Middle frontal gyrus (tissue), 1 donor: ENCODE measurements around the gene INKA1.
"Not testable (repeated sequence)": the region's sequence is repeated elsewhere in the genome, so short reads cannot be mapped to it uniquely, and the experiment has no call there.

Experiments
- DNase-seq: peaks from one replicate; pipeline ENCODE4 v3.0.0-alpha.2; 2015; ENCODE audit warnings: low spot score; ENCODE audit errors: extremely low spot score

The INKA1 gene

DNA sequence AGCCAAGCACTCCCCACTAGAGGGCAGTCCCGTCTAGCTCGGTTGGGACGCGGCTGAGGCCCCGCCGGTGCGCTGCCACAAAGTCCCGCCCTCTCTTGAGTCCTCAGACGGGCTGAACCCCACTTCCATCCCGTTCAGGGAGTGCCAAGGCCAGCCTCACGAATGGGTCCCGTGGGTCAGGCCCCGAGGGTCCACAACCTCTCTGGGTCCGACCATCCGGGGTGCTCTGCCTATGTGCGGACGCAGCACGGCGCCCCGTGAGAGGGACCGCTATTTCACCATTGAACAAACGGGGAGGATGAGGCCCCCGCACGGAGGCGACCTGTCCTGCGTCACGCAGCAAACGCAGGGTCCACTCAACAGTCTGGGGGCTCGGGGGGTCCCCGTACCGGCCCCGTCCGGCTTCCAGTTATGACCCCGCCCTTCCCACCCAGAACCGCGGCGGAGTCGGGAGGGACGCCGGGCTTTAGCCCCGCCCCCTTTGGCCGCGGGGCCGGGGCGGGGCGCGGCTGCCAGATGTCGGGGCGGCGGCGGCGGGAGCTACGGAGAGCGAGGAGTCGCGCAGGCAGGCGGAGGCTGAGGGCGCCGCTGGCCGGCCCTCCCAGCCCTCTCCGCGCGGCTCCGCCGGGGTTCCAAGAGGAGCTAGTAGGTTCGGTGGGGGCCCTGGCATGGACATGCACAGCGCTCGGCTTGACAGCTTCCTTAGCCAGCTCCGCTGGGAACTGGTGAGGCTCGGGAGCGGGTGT, at the start of gene INKA1:
TSS of gene INKA1 (plus strand) at position 543 of the 746 bp plus-strand sequence. CDS start at position 675, 132 bp downstream.
- DNase-seq = peak; percentile 82

DNA sequence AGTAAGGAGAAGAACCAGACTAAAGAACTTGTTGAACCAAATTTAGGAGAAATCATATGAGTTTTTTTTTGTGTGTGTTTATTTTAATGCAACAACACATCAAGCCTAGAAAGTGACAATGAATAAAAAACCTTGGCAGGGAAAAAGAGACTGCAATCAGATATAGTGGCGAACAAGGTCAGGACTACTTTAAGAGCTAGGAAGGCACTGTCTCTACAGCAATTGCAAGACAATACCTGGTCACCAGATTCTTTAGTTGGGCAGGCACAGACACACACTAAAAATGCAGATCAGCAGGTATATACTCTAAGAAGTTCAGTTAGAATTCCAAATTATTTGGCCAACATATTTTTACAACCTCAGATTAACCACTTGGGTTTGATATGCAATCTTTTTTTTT, 48.5 kb upstream of the INKA1 start:
- DNase-seq = no peak

DNA sequence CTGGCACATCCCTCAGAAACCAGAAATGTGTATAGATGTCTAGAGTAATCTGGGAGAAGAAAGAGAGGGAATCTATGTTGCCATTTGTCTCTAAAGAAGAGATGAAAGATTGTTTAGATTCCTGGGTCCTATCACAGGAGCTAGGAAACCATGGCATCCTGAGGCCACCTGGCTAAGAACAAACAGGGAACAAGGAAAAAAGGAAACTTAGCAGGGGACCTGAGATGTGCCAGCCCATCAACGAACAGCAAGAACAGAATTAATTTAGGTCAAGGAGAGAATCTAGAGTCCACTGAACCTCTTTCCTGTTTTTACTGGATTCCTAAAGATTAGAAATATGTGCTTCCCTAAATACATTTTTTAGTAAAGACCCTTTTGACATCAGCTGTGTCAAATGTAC, 47.0 kb upstream of the INKA1 start:
- DNase-seq = no peak

DNA sequence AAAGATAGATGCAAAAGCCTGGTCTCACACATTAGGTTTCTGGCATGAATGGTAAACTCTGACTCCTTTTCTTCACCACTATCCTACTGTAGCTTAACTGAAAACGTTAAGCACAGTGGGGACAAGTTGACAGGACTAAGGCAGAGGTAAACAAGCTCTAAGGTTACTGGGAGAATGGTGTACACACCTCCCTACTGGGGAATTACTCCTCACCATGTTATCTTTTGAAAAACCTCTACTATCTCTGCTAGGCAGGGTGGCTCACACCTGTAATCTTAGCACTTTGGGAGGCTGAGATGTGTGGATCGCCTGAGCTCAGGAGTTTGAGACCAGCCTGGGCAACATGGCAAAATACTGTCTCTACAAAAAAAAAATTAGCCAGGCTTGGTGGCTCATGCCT, 45.9 kb upstream of the INKA1 start:
- no peak for DNase-seq

DNA sequence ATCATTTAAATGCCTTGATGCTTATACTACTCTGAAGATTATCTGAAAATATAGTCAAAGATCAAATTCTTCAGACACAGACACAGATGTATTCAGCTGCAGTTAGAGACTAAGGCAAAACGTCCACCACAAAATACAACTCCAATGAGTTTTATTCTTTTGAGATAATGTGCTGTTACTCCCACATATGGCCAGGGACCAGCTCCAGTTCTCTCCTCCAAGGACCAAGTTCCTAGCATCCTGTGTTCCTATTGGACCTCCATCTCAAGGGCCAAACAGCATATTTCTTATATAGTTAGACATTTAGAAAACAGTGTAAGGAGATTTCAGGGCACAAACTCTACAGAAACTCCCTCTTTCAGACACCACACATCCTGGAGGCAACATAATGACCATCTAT, 43.8 kb upstream of the INKA1 start:
- DNase-seq = no peak

DNA sequence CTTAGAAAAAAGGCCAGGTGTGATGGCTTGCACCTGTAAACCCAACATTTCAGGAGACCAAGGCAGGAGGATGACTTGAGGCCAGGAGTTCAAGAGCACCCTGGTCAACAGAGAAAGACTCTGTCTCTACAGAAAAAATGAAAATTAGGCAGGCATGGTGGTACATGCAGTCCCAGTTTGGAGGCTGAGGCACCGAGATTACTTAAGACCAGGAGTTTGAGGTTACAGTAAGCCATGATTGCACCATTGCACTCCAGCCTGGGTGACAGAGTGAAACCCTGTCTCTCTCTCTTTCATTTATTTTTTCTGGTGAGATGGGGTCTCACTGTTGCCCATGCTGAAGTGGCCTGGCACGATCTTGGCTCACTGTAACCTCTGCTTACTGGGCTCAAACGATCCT, 41.4 kb upstream of the INKA1 start:
- no peak for DNase-seq

DNA sequence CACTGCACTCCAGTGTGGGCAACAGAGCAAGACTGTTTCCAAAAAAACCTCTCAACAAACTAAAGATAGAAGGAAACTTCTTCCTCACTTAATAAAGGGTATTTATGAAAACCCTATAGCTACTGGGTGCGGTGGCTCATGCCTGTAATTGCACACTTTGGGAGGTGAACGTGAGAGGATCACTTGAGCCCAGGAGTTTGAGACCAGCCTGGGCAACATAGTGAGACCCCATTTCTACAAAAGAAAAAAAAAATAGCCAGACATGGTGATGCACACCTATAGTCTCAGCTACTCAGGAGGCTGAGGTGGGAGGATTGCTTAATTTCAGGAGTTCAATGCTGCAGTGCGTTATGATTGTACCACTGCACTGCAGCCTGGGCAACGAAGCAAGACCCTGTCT, 39.1 kb upstream of the INKA1 start:
- no peak for DNase-seq

DNA sequence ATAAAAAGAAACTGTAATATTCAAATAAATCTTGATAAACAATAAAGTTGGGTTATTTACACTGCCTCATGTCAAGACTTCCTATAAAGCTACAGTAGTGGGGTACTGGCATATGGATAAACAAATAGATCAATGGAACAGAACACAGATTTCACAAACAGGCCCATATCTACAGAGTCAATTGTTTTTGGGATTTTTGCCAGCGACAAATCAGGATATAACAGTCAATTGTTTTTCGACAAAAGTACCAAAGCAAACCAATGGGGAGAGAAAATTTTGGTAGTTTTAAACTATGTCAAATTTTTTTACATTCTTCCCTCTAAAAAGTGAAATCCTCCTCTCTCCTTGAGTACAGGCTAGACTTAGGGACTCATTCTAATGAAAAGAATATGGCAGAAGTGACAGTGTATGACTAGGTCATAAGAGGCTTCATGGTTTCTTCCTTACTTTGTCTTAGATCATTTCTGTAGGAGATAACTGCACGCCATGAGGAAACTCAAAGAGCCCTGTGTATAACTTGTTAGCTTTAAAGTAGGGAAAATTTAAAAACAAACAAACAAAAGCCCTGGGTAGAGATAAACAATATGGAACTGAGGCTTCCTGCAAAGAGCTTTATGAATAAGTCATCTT, 33.7 kb upstream of the INKA1 start:
- no peak for DNase-seq

DNA sequence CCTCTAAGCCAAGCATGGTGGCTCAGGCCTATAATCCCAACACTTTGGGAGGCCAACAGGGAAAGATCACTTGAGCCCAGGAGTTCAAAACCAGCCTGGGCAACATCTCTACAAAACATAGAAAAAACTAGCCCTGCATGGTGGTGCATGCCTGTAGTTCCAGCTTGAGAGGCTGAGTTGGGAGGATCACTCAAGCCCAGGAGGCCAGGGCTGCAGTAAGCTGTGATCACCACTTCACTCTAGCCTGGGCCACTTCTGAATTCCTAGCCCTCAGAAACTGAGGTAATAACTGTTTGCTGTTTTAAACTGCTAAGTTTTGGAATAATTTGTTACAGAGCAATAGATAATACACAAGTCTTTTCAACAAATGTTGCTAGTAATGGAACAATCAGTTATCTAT, 33.1 kb upstream of the INKA1 start:
- DNase-seq = no peak

DNA sequence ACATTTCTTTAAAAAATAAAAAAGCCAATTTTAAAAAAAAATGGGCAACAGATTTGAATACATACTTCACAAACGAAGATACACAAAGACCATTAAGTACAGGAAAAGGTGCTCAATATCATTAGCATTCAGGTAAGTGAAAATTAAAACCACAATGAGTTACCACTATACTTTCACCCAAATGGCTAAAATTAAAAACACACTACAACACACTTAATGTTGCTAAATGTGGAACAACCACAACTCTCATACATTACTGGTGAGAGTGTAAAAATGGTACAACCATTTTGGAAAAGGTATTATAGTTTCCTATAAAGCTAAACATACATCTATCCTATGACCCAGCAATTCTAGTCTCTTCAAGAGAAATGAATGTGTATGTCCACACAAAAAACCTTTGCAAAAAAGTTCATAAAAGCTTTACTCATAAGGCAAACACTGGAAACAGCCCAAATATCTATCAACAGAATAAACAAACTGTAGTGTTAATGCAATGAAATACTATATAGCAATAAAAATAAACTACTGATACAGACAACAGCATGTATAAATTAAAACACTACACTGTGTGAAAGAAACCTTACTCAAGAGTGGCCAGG, 31.6 kb upstream of the INKA1 start:
- DNase-seq = no peak

DNA sequence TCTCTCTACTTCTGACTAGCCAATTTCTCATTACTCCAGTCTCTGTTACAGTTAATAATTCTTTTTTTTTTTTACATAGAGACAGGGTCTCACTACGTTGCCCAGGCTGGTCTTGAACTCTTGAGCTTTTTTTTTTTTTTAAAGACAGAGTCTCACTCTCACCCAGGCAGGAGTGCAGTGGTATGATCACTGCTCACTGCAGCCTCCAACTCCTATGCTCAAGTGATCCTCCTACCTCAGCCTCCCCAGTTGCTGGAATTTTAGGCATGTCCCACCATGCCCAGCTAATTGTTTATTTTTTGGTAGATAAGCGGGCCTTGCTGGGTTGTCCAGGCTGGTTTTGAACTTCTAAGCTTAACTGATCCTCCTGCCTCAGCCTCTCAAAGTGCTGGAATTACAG, 30.4 kb upstream of the INKA1 start:
- DNase-seq = no peak

DNA sequence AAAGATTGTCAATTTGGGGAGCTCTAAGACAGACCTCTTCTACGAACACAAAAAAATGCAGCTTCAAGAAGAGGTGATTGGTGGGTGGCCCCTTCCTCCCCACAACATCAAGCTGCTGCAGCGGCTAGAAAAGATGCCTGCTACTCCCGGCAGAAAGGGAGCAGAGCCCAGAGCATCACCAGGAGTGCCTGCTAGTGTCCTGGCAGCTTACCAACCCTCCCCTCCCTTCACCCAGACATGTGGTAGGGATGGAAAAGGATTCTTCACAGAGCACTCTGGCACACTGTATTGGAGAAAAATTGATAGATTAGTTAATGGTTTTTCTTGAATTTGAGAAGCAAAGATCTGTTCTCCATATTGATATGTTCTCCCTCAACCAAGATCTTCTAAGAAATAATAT, 27.5 kb upstream of the INKA1 start:
- peak; percentile 40 for DNase-seq

DNA sequence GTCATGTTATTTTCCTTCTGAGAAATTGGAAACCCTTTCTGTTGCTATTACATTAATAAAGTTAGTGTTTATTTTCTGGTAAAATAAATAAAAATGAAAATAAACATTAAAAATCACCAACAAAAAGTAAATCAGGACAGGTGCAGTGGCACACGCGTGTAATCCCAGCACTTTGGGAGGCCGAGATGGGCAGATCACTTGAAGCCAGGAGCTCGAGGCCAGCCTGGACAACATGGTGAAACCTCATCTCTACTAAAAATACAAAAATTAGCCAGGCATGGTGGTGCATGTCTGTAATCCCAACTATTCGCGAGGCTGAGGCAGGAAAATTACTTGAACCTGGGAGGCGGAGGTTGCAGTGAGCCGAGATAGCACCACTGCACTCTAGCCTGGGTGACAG, 27.0 kb upstream of the INKA1 start:
- DNase-seq = not testable (repeated sequence)

DNA sequence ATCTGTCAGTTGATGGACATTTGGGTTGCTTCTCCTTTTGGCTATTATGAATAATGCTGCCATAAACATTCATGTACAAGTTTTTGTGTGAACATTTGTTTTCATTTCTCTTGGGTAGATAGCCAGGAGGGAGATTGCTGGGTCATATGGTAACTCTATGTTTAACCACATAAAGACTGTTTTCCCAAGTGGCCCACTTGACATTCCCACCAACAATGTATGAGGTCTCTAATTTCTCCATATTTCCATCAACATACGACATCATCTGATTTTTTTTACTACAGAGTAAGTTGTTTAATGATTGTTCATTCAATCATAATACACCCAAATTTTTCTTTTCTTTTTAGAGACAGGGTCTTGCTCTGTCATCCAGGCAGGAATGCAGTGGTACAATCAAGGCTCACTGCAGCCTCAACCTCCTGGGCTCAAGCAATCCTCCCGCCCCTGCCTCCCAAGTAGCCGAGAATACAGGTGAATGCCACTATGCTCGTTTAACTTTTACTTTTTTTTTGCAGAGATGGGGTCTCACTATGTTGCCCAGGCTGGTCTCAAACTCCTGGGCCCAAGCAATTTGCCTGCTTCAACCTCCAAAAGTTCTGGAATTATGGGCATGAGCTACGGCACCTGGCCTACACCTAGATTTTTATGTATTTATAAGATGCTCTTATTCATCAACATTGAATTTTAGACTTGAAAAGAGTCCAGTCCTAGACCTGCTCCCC, 23.5 kb upstream of the INKA1 start:
- no peak for DNase-seq

DNA sequence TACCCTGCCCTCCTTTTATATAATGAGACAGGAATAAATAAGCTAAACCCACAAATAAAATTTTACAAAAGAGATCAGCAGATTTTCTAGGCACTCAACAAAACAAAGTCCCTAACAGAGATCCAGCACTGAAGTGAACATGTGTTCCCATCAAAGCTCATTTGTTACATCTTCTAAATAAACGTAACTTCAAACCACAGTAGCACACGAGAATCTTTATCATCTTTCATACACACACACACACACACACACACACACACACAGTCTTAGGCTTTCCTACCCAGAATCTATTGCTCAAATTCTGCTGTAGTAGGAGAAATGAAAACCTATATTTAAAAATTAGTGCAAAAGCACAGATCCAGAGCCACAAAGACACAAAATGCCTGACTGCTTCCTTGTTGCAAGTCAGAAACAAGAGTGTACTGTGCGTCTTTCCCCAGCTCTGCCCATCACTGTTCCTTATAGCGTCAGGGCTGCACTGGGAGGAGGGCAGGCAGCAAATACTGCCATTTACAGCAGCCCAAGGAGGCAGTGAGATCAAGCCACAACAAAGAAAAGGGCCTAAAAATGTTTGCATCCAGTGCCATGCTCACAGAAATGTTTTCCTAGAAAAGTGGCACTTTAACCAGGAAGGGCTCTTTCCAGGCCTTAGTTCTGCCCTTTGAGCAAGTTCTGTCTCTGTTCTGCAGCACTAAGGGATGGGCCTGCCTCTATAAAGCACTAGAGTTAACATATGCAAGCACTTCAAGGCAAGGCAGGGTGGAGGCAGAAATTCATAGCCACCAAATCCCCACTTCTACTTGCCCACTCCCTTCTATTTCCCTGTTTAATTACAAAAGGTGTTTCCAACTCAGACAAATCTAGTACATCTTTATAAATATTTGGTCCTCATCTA, 22.7 kb upstream of the INKA1 start:
- DNase-seq = no peak

DNA sequence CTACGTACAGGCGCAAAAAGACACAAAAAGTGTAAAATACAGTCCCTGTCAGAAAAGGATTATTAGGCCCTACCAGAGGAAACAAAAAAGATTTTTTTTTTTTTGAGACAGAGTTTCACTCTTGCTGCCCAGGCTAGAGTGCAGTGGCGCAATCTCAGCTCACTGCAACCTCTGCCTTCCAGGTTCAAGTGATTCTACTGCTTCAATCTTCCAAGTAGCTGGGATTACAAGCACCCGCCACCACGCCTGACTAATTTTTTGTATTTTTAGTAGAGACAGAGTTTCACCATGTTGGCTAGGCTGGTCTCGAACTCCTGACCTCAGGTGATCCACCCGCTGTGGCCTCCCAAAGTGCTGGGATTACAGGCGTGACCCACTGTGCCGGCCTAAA, 22.1 kb upstream of the INKA1 start:
- not testable (repeated sequence) for DNase-seq

DNA sequence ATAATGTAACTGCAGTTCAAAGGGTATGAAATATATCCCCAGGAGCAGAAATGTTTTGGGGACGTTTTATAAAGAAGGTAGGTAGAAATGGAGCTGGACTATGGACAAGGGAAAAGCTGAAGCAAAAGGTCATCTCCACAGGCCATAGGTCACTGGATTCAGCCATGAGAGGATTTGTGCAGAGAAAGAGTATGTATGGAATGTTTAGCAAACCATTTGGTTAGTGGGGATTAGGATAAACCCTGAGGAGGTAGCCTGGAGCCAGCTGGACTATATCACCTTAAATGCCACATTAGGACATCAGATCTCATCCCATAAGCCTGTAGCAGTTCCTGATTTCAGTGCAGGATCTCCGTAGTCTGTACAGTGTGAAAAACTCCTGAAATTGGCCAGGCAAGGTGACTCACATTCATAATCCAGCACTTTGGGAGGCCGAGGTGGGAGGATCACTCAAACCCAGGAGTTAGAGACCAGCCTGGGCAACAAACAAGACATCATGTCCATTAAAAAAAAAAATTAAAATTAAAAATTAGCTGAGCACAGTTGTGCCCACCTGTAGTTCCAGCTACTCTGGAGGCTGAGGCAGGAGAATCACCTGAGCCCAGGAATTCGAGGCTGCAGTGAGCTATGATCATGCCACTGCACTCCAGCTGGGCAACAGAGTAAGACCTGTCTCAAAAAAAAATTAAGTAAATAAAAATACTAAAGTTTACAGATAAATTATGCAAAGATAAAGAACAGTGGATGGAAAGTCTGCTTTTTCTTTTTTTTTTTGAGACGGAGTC, 21.5 kb upstream of the INKA1 start:
- DNase-seq = no peak

DNA sequence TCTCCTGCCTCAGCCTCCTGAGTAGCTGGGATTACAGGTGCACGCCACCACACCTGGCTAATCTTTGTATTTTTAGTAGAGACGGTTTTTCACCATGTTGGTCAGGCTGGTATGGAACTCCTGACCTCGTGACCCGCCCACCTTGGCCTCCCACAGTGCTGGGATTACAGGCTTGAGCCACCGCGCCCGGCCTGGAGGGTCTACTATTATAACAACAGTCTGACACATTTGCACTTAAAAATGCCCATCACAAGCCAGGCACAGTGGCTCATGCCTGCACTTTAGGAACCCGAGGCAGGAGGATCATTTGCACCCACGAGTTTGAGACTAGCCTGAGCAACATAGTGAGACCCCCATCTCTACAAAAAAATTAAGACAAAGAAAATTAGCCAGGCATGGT, 20.8 kb upstream of the INKA1 start:
- not testable (repeated sequence) for DNase-seq

DNA sequence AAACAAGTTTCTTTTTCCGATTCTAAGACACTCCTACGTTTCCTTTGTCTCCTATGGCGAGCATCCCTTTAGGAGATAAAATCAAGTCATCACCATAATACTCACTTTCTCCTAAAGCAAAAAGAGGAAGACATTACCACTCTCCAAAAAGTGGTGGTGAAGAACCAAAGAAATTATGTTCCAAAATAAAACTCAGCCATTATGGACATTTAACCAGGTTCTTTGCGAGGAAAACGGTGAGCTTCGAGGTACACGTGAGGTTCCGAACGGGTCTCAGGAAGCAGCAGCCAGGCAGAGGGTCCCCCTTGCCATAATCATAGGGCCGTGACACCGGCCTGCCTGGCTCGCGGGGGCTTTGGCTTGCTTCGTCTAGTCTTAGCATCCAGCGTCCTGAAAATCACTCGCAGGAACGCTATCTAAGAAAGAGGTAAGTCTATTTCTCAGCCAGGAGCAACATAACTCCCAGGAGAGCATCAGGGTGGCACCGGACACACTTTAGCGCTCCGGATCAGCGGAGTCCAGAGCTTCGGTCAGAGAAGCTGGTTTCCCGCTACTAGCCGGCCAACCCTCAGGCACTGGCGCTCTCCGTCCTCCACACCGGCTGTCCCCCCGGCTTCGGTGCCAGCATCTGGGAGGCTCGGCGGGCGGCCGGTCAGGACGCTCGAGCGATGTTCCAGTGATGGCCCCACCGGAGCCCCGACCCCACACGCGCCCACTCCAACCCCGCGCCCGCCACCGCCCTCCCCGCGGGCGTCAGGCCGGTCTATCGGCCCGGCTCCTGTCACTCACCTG, 17.3 kb upstream of the INKA1 start:
- DNase-seq = no peak
